Measurements from ENCODE around the gene BRI3.
A peak's percentile ranks its signal among the peaks of the same experiment; 100 is the strongest.

The BRI3 gene

GRCh38 chr7:98251601-98252424, 29.7 kb upstream of the BRI3 start, which contains the start of gene TECPR1:
Gene TECPR1 (minus strand): TSS chr7:98252232. CDS start chr7:98246146, 6,086 bp downstream.
- in situ Hi-C loops (cut with HindIII; ENCODE audit: low sequenced_read_pairs): no loop called here
- H3K4me3 ChIP-seq (ENCODE audit: low read depth, low read length): peak within 1 kb of the TSS; percentile 88
- DNase-seq (ENCODE audit: low read depth, low spot score): peak; percentile 89
- no peak for TF ChIP-seq CTCF (IDR thresholded peaks at IDR 0.05; ENCODE audit: low read depth, low read length)

DNA sequence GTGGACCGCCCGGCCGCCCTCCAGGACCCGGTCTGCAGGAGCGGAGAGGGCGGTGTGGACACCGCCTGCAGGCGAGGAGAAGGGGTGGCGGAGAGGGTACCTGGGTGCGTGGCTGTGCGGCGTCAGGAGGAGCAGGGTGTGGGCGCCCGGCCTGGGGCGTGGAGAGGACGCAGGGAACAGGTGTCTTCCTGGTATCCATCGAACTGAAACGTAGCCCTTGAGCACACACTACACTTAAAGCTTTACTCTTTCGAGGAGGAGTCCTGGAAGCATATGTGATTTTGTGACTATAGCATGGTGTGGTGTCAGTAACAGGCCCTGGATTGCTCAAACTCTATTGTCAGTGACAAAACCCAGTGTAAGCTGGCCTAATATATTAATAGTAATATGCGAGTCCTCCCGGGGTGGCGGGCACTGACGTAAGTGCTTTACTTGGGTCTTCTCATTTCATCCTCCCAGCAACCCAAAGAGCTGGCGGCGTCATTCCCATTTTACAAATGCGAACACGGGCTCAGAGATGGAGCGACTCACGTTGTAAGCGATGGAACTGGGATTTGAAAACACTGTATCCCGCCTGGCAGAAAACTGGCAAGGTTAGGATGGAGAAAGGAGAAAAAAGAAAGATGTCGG, 28.9 kb upstream of the BRI3 start:
- DNase-seq (ENCODE audit: low read depth, low spot score): no peak
- in situ Hi-C loops (cut with HindIII; ENCODE audit: low sequenced_read_pairs): no loop called here
- peak overlapping the region; percentile 88 for H3K4me3 ChIP-seq (ENCODE audit: low read depth, low read length)
- TF ChIP-seq CTCF (IDR thresholded peaks at IDR 0.05; ENCODE audit: low read depth, low read length): no peak

DNA sequence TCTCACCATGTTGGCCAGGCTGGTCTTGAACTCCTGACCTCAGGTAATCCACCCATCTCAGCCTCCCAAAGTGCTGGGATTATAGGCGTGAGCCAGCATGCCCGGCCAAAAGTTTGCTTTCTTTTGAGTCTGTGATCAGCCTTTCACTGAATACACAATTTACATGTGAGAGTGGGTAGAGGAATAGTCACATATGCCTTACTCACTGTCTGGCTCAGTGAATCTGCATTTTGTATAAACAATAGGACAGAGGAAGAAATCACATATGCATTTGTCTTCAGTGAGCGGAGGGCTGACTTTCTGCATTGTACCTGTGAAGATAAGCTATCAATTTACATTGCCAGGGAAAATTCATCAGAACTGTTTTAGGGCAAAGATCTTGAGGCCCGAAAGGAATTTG, 27.0 kb upstream of the BRI3 start:
- H3K4me3 ChIP-seq (ENCODE audit: low read depth, low read length): no peak overlapping the region
- TF ChIP-seq CTCF (IDR thresholded peaks at IDR 0.05; ENCODE audit: low read depth, low read length): no peak
- in situ Hi-C loops (cut with HindIII; ENCODE audit: low sequenced_read_pairs): no loop called here
- DNase-seq (ENCODE audit: low read depth, low spot score): no peak

DNA sequence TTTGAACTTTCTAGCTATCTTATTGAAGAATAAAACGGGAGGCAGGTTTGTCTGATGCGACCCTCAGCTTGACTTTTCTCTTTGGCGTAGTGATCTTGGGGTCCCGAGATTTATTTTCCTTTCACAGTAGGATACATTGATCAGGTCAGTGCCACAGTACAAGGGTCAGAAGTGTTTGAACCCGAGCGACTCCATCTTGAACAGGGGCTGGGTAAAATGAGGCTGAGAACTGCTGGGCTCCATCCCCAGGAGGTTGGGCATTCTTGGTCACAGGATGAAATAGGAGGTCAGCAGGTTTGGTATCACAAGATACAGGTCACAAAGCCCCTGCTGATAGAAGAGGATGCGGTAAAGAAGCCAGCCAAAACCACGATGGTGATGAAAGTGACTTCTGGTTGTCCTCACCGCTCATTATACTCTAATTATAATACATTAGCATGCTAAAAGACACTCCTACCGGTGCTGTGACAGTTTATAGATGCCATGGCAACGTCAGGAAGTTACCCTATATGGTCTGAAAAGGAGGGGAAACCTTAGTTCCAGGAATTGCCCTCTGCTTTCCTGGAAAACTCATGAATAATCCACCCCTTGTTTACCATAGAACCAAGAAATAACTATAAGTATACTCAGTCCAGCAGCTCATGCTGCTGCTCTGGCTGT, 26.4 kb upstream of the BRI3 start:
- TF ChIP-seq CTCF (IDR thresholded peaks at IDR 0.05; ENCODE audit: low read depth, low read length): no peak
- no peak for DNase-seq (ENCODE audit: low read depth, low spot score)
- no peak overlapping the region for H3K4me3 ChIP-seq (ENCODE audit: low read depth, low read length)
- in situ Hi-C loops (cut with HindIII; ENCODE audit: low sequenced_read_pairs): no loop called here

GRCh38 chr7:98256431-98256830, 25.1 kb upstream of the BRI3 start:
- in situ Hi-C loops (cut with HindIII; ENCODE audit: low sequenced_read_pairs): no loop called here
- no peak for DNase-seq (ENCODE audit: low read depth, low spot score)
- H3K4me3 ChIP-seq (ENCODE audit: low read depth, low read length): no peak overlapping the region
- no peak for TF ChIP-seq CTCF (IDR thresholded peaks at IDR 0.05; ENCODE audit: low read depth, low read length)

- in situ Hi-C loops (cut with HindIII; ENCODE audit: low sequenced_read_pairs): no loop called here
- DNase-seq (ENCODE audit: low read depth, low spot score): no peak
- no peak for TF ChIP-seq CTCF (IDR thresholded peaks at IDR 0.05; ENCODE audit: low read depth, low read length)
- no peak overlapping the region for H3K4me3 ChIP-seq (ENCODE audit: low read depth, low read length)
Measured at GRCh38 chr7:98257701-98258100, 23.8 kb upstream of the BRI3 start.

All from astrocyte of the spinal cord (primary cell).